ENCODE measurements around the gene PEDS1. TPM values are rescaled to one million over a fixed set of nuclear protein-coding genes. Genes with fewer than 3 reads are reported as not detected.

The PEDS1 gene
- polyA plus RNA-seq, 1 donor from 2014 or later, result 10.0 TPM

GRCh38 chr20:50146732-50147662 lies 6.5 kb downstream of the PEDS1 start:
- Histone ChIP-seq H3K27me3 (ENCODE audit: insufficient read depth, low read depth, low read length) (no peaks in the 10 kb centered on the region), H3F3A (ENCODE audit: insufficient read depth, low read length, poor library complexity, severe bottlenecking) (no peaks in the 10 kb centered on the region), H3K9me2 (ENCODE audit: insufficient read depth, low read length) (no peaks in the 10 kb centered on the region), H3K36me3 (ENCODE audit: insufficient read depth, low read length) (no peaks in the 10 kb centered on the region), H3K4me3 (ENCODE audit: low read length) (no peak overlapping the region), H3K9ac (ENCODE audit: low read length) (no peak overlapping the region), H4K20me1 (ENCODE audit: insufficient read depth) (no peaks in the 10 kb centered on the region), H3K9me3 (ENCODE audit: low read length) (no peaks in the 10 kb centered on the region), H3K79me2 (replicated peaks; ENCODE audit: insufficient read depth, low read length) (peaks cover 5% of the 10 kb centered on the region), H3K4me2 (ENCODE audit: low read length) (no peak overlapping the region), H3K27ac (ENCODE audit: low read length) (no peak overlapping the region), H2AFZ (ENCODE audit: low read depth, low read length) (no peak overlapping the region)
- TF ChIP-seq SMC3 (conservative IDR thresholded peaks at IDR 0.05; ENCODE audit: poor library complexity) (no peak), EZH2 (IDR thresholded peaks at IDR 0.05; ENCODE audit: borderline replicate concordance, insufficient read depth, low read length, poor library complexity, severe bottlenecking) (no peak), POLR2AphosphoS5 (IDR thresholded peaks at IDR 0.05) (no peak)

- no peak overlapping the region for H3K9ac ChIP-seq (ENCODE audit: low read length)
- H3K9me2 ChIP-seq (ENCODE audit: insufficient read depth, low read length), result no peaks in the 10 kb centered on the region
- no peak overlapping the region for H2AFZ ChIP-seq (ENCODE audit: low read depth, low read length)
Measured at GRCh38 chr20:50146214-50146613, 7.3 kb downstream of the PEDS1 start.

More at GRCh38 chr20:50146214-50146613, 7.3 kb downstream of the PEDS1 start:
- Histone ChIP-seq H3K27ac (ENCODE audit: low read length) (no peak overlapping the region), H3K79me2 (replicated peaks; ENCODE audit: insufficient read depth, low read length) (peaks cover 3% of the 10 kb centered on the region), H3F3A (ENCODE audit: insufficient read depth, low read length, poor library complexity, severe bottlenecking) (no peaks in the 10 kb centered on the region), H3K36me3 (ENCODE audit: insufficient read depth, low read length) (peaks cover 5% of the 10 kb centered on the region), H3K4me3 (ENCODE audit: low read length) (no peak overlapping the region), H4K20me1 (ENCODE audit: insufficient read depth) (no peaks in the 10 kb centered on the region), H3K4me2 (ENCODE audit: low read length) (no peak overlapping the region), H3K27me3 (ENCODE audit: insufficient read depth, low read depth, low read length) (no peaks in the 10 kb centered on the region), H3K9me3 (ENCODE audit: low read length) (no peaks in the 10 kb centered on the region)
- TF ChIP-seq EZH2 (IDR thresholded peaks at IDR 0.05; ENCODE audit: borderline replicate concordance, insufficient read depth, low read length, poor library complexity, severe bottlenecking) (no peak), SMC3 (conservative IDR thresholded peaks at IDR 0.05; ENCODE audit: poor library complexity) (no peak), REST (IDR thresholded peaks at IDR 0.05; ENCODE audit: borderline replicate concordance) (no peak), MXI1 (conservative IDR thresholded peaks at IDR 0.05; ENCODE audit: poor library complexity, severe bottlenecking) (no peak), EP300 (conservative IDR thresholded peaks at IDR 0.05; ENCODE audit: poor library complexity, severe bottlenecking) (no peak), TAF1 (IDR thresholded peaks at IDR 0.05; ENCODE audit: low read depth) (no peak), RAD21 (conservative IDR thresholded peaks at IDR 0.05) (no peak), POLR2AphosphoS5 (IDR thresholded peaks at IDR 0.05) (no peak), CTCF (IDR thresholded peaks at IDR 0.05; ENCODE audit: poor library complexity, severe bottlenecking) (no peak)
